Measurements from ENCODE around the gene BEGAIN. TPM values are rescaled to one million over a fixed set of nuclear protein-coding genes. Genes with fewer than 3 reads are reported as not detected.

The BEGAIN gene
- total and polyA plus RNA-seq, 4 donors = 0.28 to 2.6 (median 1.00) TPM

- no peak for ATAC-seq (ENCODE audit: low FRiP score)
- WGBS, 2 donors = 71 to 73% methylated on average over 10 of the region's 10 CpGs
- intact Hi-C loops (cut with DNase I) = no loop called here
- peak in 1 of 2 donors; percentile 39 for DNase-seq
- Histone ChIP-seq H3K36me3 (ENCODE audit: control insufficient read depth in 1 of 2, insufficient read depth in 2 of 2, low read length in 1 of 2) (no peaks in the 10 kb centered on the region), H3K9me3 (ENCODE audit: control insufficient read depth, low read length) (no peaks in the 10 kb centered on the region), H3K4me1 (ENCODE audit: control insufficient read depth in 1 of 2, insufficient read depth in 2 of 2, low read length in 2 of 2) (no peaks in the 10 kb centered on the region), H3K4me3 (ENCODE audit: low read length in 2 of 2) (no peak overlapping the region), H3K27ac (ENCODE audit: low read depth in 1 of 2, low read length in 2 of 2) (no peak overlapping the region), H3K27me3 (ENCODE audit: control insufficient read depth in 1 of 2, insufficient read depth in 2 of 2, low read length in 1 of 2) (no peaks in the 10 kb centered on the region)
These were observed 1.5 kb upstream of the BEGAIN start for GRCh38 chr14:100588671-100589070.

- no peak overlapping the region for H3K27ac ChIP-seq (ENCODE audit: low read depth in 1 of 2, low read length in 2 of 2)
- H3K4me3 ChIP-seq (ENCODE audit: low read length in 2 of 2) = no peak overlapping the region
- no peaks in the 10 kb centered on the region for H3K36me3 ChIP-seq (ENCODE audit: control insufficient read depth in 1 of 2, insufficient read depth in 2 of 2, low read length in 1 of 2)
- peak; percentile 43 to 61 for DNase-seq
- WGBS, 2 donors = 30 to 32% methylated on average over 14 to 15 of the region's 15 CpGs
- intact Hi-C loops (cut with DNase I) = no loop called here
- H3K9me3 ChIP-seq (ENCODE audit: control insufficient read depth, low read length) = no peaks in the 10 kb centered on the region
- ATAC-seq (ENCODE audit: low FRiP score) = no peak
- H3K4me1 ChIP-seq (ENCODE audit: control insufficient read depth in 1 of 2, insufficient read depth in 2 of 2, low read length in 2 of 2) = no peaks in the 10 kb centered on the region
- H3K27me3 ChIP-seq (ENCODE audit: control insufficient read depth in 1 of 2, insufficient read depth in 2 of 2, low read length in 1 of 2) = no peaks in the 10 kb centered on the region
These were observed 670 bp upstream of the BEGAIN start for GRCh38 chr14:100587763-100588411.

- peak overlapping the region; percentile 0 to 29 for H3K4me3 ChIP-seq (ENCODE audit: low read length in 2 of 2)
- peak; percentile 48 to 73 for DNase-seq
- WGBS, 2 donors = 2 to 3% methylated on average over 39 to 62 of the region's 62 CpGs
- no peaks in the 10 kb centered on the region for H3K9me3 ChIP-seq (ENCODE audit: control insufficient read depth, low read length)
- H3K36me3 ChIP-seq (ENCODE audit: control insufficient read depth in 1 of 2, insufficient read depth in 2 of 2, low read length in 1 of 2) = no peaks in the 10 kb centered on the region
- intact Hi-C loops (cut with DNase I) = no loop called here
- no peak for ATAC-seq (ENCODE audit: low FRiP score)
- no peak overlapping the region for H3K27ac ChIP-seq (ENCODE audit: low read depth in 1 of 2, low read length in 2 of 2)
- H3K4me1 ChIP-seq (ENCODE audit: control insufficient read depth in 1 of 2, insufficient read depth in 2 of 2, low read length in 2 of 2) = no peaks in the 10 kb centered on the region
- no peaks in the 10 kb centered on the region for H3K27me3 ChIP-seq (ENCODE audit: control insufficient read depth in 1 of 2, insufficient read depth in 2 of 2, low read length in 1 of 2)
These were observed 673 bp downstream of the BEGAIN start for GRCh38 chr14:100586403-100587085.

GRCh38 chr14:100586153-100586402 is 1.1 kb downstream of the BEGAIN start:
- 24 to 31% methylated on average over 5 to 8 of the region's 8 CpGs for WGBS, 2 donors
- DNase-seq (peak in 1 of 2 donors; percentile 44), ATAC-seq (ENCODE audit: low FRiP score) (no peak)
- Histone ChIP-seq H3K4me1 (ENCODE audit: control insufficient read depth in 1 of 2, insufficient read depth in 2 of 2, low read length in 2 of 2) (no peaks in the 10 kb centered on the region), H3K27ac (ENCODE audit: low read depth in 1 of 2, low read length in 2 of 2) (no peak overlapping the region), H3K9me3 (ENCODE audit: control insufficient read depth, low read length) (no peaks in the 10 kb centered on the region), H3K27me3 (ENCODE audit: control insufficient read depth in 1 of 2, insufficient read depth in 2 of 2, low read length in 1 of 2) (no peaks in the 10 kb centered on the region), H3K36me3 (ENCODE audit: control insufficient read depth in 1 of 2, insufficient read depth in 2 of 2, low read length in 1 of 2) (no peaks in the 10 kb centered on the region), H3K4me3 (ENCODE audit: low read length in 2 of 2) (no peak overlapping the region)
- intact Hi-C loops (cut with DNase I) = no loop called here

GRCh38 chr14:100585448-100586152 is 1.6 kb downstream of the BEGAIN start:
- no peak overlapping the region for H3K27ac ChIP-seq (ENCODE audit: low read depth in 1 of 2, low read length in 2 of 2)
- H3K4me1 ChIP-seq (ENCODE audit: control insufficient read depth in 1 of 2, insufficient read depth in 2 of 2, low read length in 2 of 2) = no peaks in the 10 kb centered on the region
- H3K9me3 ChIP-seq (ENCODE audit: control insufficient read depth, low read length) = no peaks in the 10 kb centered on the region
- DNase-seq = peak in 1 of 2 donors; percentile 20
- WGBS, 2 donors = 88 to 91% methylated on average over 23 of the region's 23 CpGs
- no peak for ATAC-seq (ENCODE audit: low FRiP score)
- intact Hi-C loops (cut with DNase I) = no loop called here
- no peaks in the 10 kb centered on the region for H3K36me3 ChIP-seq (ENCODE audit: control insufficient read depth in 1 of 2, insufficient read depth in 2 of 2, low read length in 1 of 2)
- H3K4me3 ChIP-seq (ENCODE audit: low read length in 2 of 2) = no peak overlapping the region
- no peaks in the 10 kb centered on the region for H3K27me3 ChIP-seq (ENCODE audit: control insufficient read depth in 1 of 2, insufficient read depth in 2 of 2, low read length in 1 of 2)

GRCh38 chr14:100584056-100585031 is 2.9 kb downstream of the BEGAIN start:
- no peaks in the 10 kb centered on the region for H3K4me1 ChIP-seq (ENCODE audit: control insufficient read depth in 1 of 2, insufficient read depth in 2 of 2, low read length in 2 of 2)
- H3K27me3 ChIP-seq (ENCODE audit: control insufficient read depth in 1 of 2, insufficient read depth in 2 of 2, low read length in 1 of 2) = no peaks in the 10 kb centered on the region
- no peak overlapping the region for H3K4me3 ChIP-seq (ENCODE audit: low read length in 2 of 2)
- intact Hi-C loops (cut with DNase I) = no loop called here
- no peak overlapping the region for H3K27ac ChIP-seq (ENCODE audit: low read depth in 1 of 2, low read length in 2 of 2)
- H3K9me3 ChIP-seq (ENCODE audit: control insufficient read depth, low read length) = no peaks in the 10 kb centered on the region
- WGBS, 2 donors = 88 to 94% methylated on average over 12 of the region's 12 CpGs
- ATAC-seq (ENCODE audit: low FRiP score) (no peak), DNase-seq (peak; percentile 20 to 44)
- no peaks in the 10 kb centered on the region for H3K36me3 ChIP-seq (ENCODE audit: control insufficient read depth in 1 of 2, insufficient read depth in 2 of 2, low read length in 1 of 2)

- 86 to 95% methylated on average over 2 of the region's 2 CpGs for WGBS, 2 donors
- Histone ChIP-seq H3K4me3 (ENCODE audit: low read length in 2 of 2) (no peak overlapping the region), H3K27me3 (ENCODE audit: control insufficient read depth in 1 of 2, insufficient read depth in 2 of 2, low read length in 1 of 2) (no peaks in the 10 kb centered on the region), H3K27ac (ENCODE audit: low read depth in 1 of 2, low read length in 2 of 2) (no peak overlapping the region), H3K36me3 (ENCODE audit: control insufficient read depth in 1 of 2, insufficient read depth in 2 of 2, low read length in 1 of 2) (no peaks in the 10 kb centered on the region), H3K4me1 (ENCODE audit: control insufficient read depth in 1 of 2, insufficient read depth in 2 of 2, low read length in 2 of 2) (no peaks in the 10 kb centered on the region), H3K9me3 (ENCODE audit: control insufficient read depth, low read length) (no peaks in the 10 kb centered on the region)
- ATAC-seq (ENCODE audit: low FRiP score) (no peak), DNase-seq (no peak)
- intact Hi-C loops (cut with DNase I) = no loop called here
These were observed 4.0 kb downstream of the BEGAIN start for GRCh38 chr14:100583245-100583644.

- H3K27me3 ChIP-seq (ENCODE audit: control insufficient read depth in 1 of 2, insufficient read depth in 2 of 2, low read length in 1 of 2) = no peaks in the 10 kb centered on the region
- no peak overlapping the region for H3K27ac ChIP-seq (ENCODE audit: low read depth in 1 of 2, low read length in 2 of 2)
- intact Hi-C loops (cut with DNase I) = no loop called here
- WGBS, 2 donors = 95 to 97% methylated on average over 16 of the region's 16 CpGs
- H3K4me1 ChIP-seq (ENCODE audit: control insufficient read depth in 1 of 2, insufficient read depth in 2 of 2, low read length in 2 of 2) = no peaks in the 10 kb centered on the region
- no peak for ATAC-seq (ENCODE audit: low FRiP score)
- DNase-seq = peak; percentile 31 to 66
- no peak overlapping the region for H3K4me3 ChIP-seq (ENCODE audit: low read length in 2 of 2)
- H3K9me3 ChIP-seq (ENCODE audit: control insufficient read depth, low read length) = no peaks in the 10 kb centered on the region
- no peaks in the 10 kb centered on the region for H3K36me3 ChIP-seq (ENCODE audit: control insufficient read depth in 1 of 2, insufficient read depth in 2 of 2, low read length in 1 of 2)
These were observed 4.6 kb downstream of the BEGAIN start for GRCh38 chr14:100582496-100583165.

Data from aorta (tissue), 5 donors.